SK-N-SH (cell line): ENCODE data around the gene TJP2. TPM values are rescaled to one million over a fixed set of nuclear protein-coding genes. Genes with fewer than 3 reads are reported as not detected.

Source experiments
- CTCF ChIA-PET: fragments of 300-600, 350-600 bp; formaldehyde crosslinking; extraction: SDS; loops from one replicate; lab custom pipeline; 2021; lab: Yijun Ruan, JAX
- POLR2A ChIA-PET: fragments of 350-600 bp; sonication (Branson Sonifier 250); formaldehyde crosslinking; extraction: SDS; loops from one replicate; lab custom pipeline; 2020; ENCODE audit warnings: antibody characterized with exemption, inconsistent platforms; lab: Yijun Ruan, JAX
- DNase-seq: peaks from one replicate; pipeline ENCODE4 v3.0.0; 2012
- H2AFZ ChIP-seq: fragments of 200-600 bp; sonication (generic); 2 replicates; pipeline ENCODE4 v1.8.1; 2016; ENCODE audit warnings: antibody characterized with exemption, mild to moderate bottlenecking, low read depth
- H3F3A ChIP-seq: fragments of 200-600 bp; sonication (generic); replicated peaks from 2 replicates; pipeline ENCODE3; 2016; ENCODE audit warnings: antibody characterized with exemption, mild to moderate bottlenecking; ENCODE audit not compliant: insufficient read depth
- H3K27ac ChIP-seq, 2 experiments: fragments of 200-500 bp in 1 of 2; fragments of 200-600 bp in 1 of 2; sonication (Bioruptor generic) in 1 of 2; sonication (generic), shearing (Covaris generic) in 1 of 2; 2 replicates each; pipeline versions ENCODE4 v1.5.1 to v1.6.1; 2014 to 2016; ENCODE audit warnings: low read depth in 2 of 2, inconsistent platforms in 1 of 2, low read length in 1 of 2, mild to moderate bottlenecking in 1 of 2, mixed read lengths in 1 of 2
- H3K27me3 ChIP-seq: fragments of 200-600 bp; sonication (generic), shearing (Covaris generic); 2 replicates; pipeline ENCODE4 v1.6.1; 2016; ENCODE audit warnings: mixed run types; ENCODE audit not compliant: insufficient read depth
- H3K36me3 ChIP-seq, 2 experiments: fragments of 200-500 bp in 1 of 2; fragments of 200-600 bp in 1 of 2; sonication (Bioruptor generic) in 1 of 2; sonication (generic) in 1 of 2; replicated peaks in 1 of 2; 2 replicates each; pipeline versions ENCODE3 to v1.5.1; 2014 to 2016; ENCODE audit warnings: low read length in 1 of 2, mild to moderate bottlenecking in 1 of 2; ENCODE audit not compliant: insufficient read depth in 2 of 2, control insufficient read depth in 1 of 2
- H3K4me1 ChIP-seq, 2 experiments: fragments of 200-500 bp in 1 of 2; fragments of 200-600 bp in 1 of 2; sonication (Bioruptor generic) in 1 of 2; sonication (generic), shearing (Covaris generic) in 1 of 2; 2 replicates each; pipeline versions ENCODE4 v1.5.1 to v1.6.1; 2014 to 2016; ENCODE audit warnings: low read depth in 1 of 2, low read length in 1 of 2, mixed run types in 1 of 2; ENCODE audit not compliant: insufficient read depth in 2 of 2, control insufficient read depth in 1 of 2
- H3K4me2 ChIP-seq: fragments of 200-600 bp; sonication (generic), shearing (Covaris generic); 2 replicates; pipeline ENCODE4 v1.6.1; 2017; ENCODE audit warnings: mixed run types
- H3K4me3 ChIP-seq, 2 experiments: fragments of 200-500 bp in 1 of 2; fragments of 200-600 bp in 1 of 2; sonication (Bioruptor generic) in 1 of 2; sonication (generic), shearing (Covaris generic) in 1 of 2; 2 replicates each; pipeline versions ENCODE4 v1.5.1 to v1.8.1; 2014 to 2016; ENCODE audit warnings: low read depth in 2 of 2, inconsistent platforms in 1 of 2, low read length in 1 of 2, mild to moderate bottlenecking in 1 of 2, mixed read lengths in 1 of 2, moderate library complexity in 1 of 2
- H3K79me2 ChIP-seq: fragments of 200-600 bp; sonication (generic); 2 replicates; pipeline ENCODE4 v1.8.1; 2017; ENCODE audit warnings: mild to moderate bottlenecking; ENCODE audit not compliant: insufficient read depth
- H3K9ac ChIP-seq: fragments of 200-600 bp; sonication (generic); 2 replicates; pipeline ENCODE4 v1.6.1; 2017; ENCODE audit warnings: mixed run types
- H3K9me2 ChIP-seq: fragments of 200-600 bp; sonication (generic); 2 replicates; pipeline ENCODE4 v1.6.1; 2017; ENCODE audit warnings: mixed run types
- H3K9me3 ChIP-seq: fragments of 200-600 bp; sonication (generic); 2 replicates; pipeline ENCODE4 v1.6.1; 2017; ENCODE audit warnings: mixed run types, mild to moderate bottlenecking, moderate library complexity
- H4K20me1 ChIP-seq: fragments of 200-600 bp; sonication (generic); 2 replicates; pipeline ENCODE4 v1.6.1; 2017; ENCODE audit warnings: mild to moderate bottlenecking, mixed run types; ENCODE audit not compliant: insufficient read depth
- ELF1 ChIP-seq: IDR thresholded peaks from 2 replicates; pipeline ENCODE4 v1.4.0; 2012
- GABPA ChIP-seq: IDR thresholded peaks from 2 replicates; pipeline ENCODE4 v1.4.0; 2012; ENCODE audit warnings: low read depth, mild to moderate bottlenecking
- IRF3 ChIP-seq: fragments of 150-350 bp; IDR thresholded peaks from 2 replicates; pipeline ENCODE4 v1.6.1; 2016; ENCODE audit warnings: mild to moderate bottlenecking, low read depth, low read length
- NRF1 ChIP-seq: IDR thresholded peaks from 2 replicates; pipeline ENCODE4 v1.6.1; 2012; ENCODE audit warnings: low read depth, mild to moderate bottlenecking, low read length
- PBX3 ChIP-seq: IDR thresholded peaks from 2 replicates; pipeline ENCODE4; 2012
- TAF1 ChIP-seq: IDR thresholded peaks from 2 replicates; pipeline ENCODE4 v1.6.1; 2012; ENCODE audit warnings: low read depth, mild to moderate bottlenecking, low read length, moderate library complexity, borderline replicate concordance
- USF1 ChIP-seq: IDR thresholded peaks from 2 replicates; pipeline ENCODE4 v1.4.0; 2012; ENCODE audit warnings: low read depth, borderline replicate concordance
- YY1 ChIP-seq: IDR thresholded peaks from 2 replicates; pipeline ENCODE4 v1.4.0; 2012; ENCODE audit warnings: low read depth, mild to moderate bottlenecking
- WGBS: methylation state at CpG from one replicate; pipeline ENCODE4 v1.1.6; 2017; ENCODE audit warnings: low lambda C conversion rate; 5-methylcytosine and 5-hydroxymethylcytosine counted together
- polyA plus RNA-seq, 3 experiments: library from polyadenylated mRNA; depleted of rRNA; stranded (reverse); fragments of >200 nt; gene quantifications; 2 replicates each; pipeline ENCODE4 v1.2.3, GENCODE V29; 2012
- TF ChIP-seq, protein P1 (sequence below): fragments of 200-600 bp; sonication (generic); IDR thresholded peaks from 2 replicates; pipeline ENCODE4 v1.6.1; 2017; ENCODE audit warnings: antibody characterized with exemption, mild to moderate bottlenecking, moderate library complexity

Gene TJP2
- polyA plus RNA-seq, 1 of the 3 experiments (the other 2 are of a cell fraction), result 17.7 TPM

DNA sequence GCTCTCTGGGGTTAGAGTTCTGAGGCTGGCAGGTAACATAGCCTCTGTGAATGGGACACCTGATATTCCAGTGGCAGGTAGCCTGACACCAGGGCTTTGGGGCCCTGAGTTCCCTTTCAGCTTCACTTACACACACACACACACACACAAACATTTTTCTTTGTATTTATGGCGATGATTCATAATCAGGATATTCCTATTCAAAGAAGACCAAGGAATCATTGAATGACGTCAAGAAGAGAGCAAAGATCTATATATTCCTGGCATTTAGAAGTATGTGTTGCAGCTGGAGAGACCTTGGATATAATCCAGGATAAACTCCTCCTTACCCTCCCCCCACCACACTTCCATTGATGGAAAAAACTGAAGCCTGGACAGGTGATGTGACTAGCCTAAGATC, 143.0 kb downstream of the TJP2 start:
- Histone ChIP-seq H3K4me1 (no peaks in the 10 kb centered on the region), H3K27me3 (peaks cover 31% of the 10 kb centered on the region; the same call in 1 of the 2 replicates), H3K4me3 (no peak overlapping the region), H3K9ac (no peak overlapping the region), H2AFZ (no peak overlapping the region), H3K79me2 (no peaks in the 10 kb centered on the region), H4K20me1 (no peaks in the 10 kb centered on the region), H3K4me2 (no peak overlapping the region), H3K9me2 (no peaks in the 10 kb centered on the region), H3K36me3 (no peaks in the 10 kb centered on the region), H3K27ac (no peak overlapping the region), H3F3A (no peaks in the 10 kb centered on the region), H3K9me3 (no peaks in the 10 kb centered on the region)
- TF ChIP-seq IRF3, result no peak
- TF ChIP-seq GABPA, result no peak
- no peak for TF ChIP-seq USF1
- TF ChIP-seq, protein P1, sequence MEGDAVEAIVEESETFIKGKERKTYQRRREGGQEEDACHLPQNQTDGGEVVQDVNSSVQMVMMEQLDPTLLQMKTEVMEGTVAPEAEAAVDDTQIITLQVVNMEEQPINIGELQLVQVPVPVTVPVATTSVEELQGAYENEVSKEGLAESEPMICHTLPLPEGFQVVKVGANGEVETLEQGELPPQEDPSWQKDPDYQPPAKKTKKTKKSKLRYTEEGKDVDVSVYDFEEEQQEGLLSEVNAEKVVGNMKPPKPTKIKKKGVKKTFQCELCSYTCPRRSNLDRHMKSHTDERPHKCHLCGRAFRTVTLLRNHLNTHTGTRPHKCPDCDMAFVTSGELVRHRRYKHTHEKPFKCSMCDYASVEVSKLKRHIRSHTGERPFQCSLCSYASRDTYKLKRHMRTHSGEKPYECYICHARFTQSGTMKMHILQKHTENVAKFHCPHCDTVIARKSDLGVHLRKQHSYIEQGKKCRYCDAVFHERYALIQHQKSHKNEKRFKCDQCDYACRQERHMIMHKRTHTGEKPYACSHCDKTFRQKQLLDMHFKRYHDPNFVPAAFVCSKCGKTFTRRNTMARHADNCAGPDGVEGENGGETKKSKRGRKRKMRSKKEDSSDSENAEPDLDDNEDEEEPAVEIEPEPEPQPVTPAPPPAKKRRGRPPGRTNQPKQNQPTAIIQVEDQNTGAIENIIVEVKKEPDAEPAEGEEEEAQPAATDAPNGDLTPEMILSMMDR, result no peak
- no peak for TF ChIP-seq ELF1
- no peak for TF ChIP-seq NRF1
- no peak for TF ChIP-seq TAF1
- 17% methylated on average over 2 of the region's 2 CpGs for WGBS
- no peak for DNase-seq
- ChIA-PET POLR2A (no interaction called here), CTCF (no interaction called here)

- no peak overlapping the region for H3K27ac ChIP-seq
- no peak overlapping the region for H2AFZ ChIP-seq
- H3K9me2 ChIP-seq, result no peaks in the 10 kb centered on the region
- no peak for DNase-seq
- no peaks in the 10 kb centered on the region for H3K79me2 ChIP-seq
- H3K9ac ChIP-seq, result no peak overlapping the region
- no peak for TF ChIP-seq YY1
- TF ChIP-seq NRF1, result no peak
- no peak for TF ChIP-seq PBX3
- H3K4me1 ChIP-seq, result no peaks in the 10 kb centered on the region
- CTCF ChIA-PET, result interaction anchor here (1.6 kb wide), 2 partner anchors 8 to 13 kb away, joined by 3 to 6 read pairs; no protein-coding TSS in a partner anchor
- H3K4me2 ChIP-seq, result no peak overlapping the region
- H4K20me1 ChIP-seq, result no peaks in the 10 kb centered on the region
- H3F3A ChIP-seq, result no peaks in the 10 kb centered on the region
- POLR2A ChIA-PET, result no interaction called here
- no peak overlapping the region for H3K4me3 ChIP-seq
- no peaks in the 10 kb centered on the region for H3K36me3 ChIP-seq
- H3K27me3 ChIP-seq, result peaks cover 31% of the 10 kb centered on the region; the same call in 1 of the 2 replicates
- H3K9me3 ChIP-seq, result no peaks in the 10 kb centered on the region
Observed at GRCh38 chr9:69317894-69318293, 143.8 kb downstream of the TJP2 start.
